Measurements from ENCODE around the gene NOS3.

NOS3 gene

GRCh38 chr7:151009327-151010036 lies 18.7 kb downstream of the NOS3 start:
- Histone ChIP-seq H3K79me2 (ENCODE audit: insufficient read depth, low read length) (no peaks in the 10 kb centered on the region), H3K4me2 (ENCODE audit: insufficient read depth, low read length) (peak overlapping the region; percentile 67), H3K27ac (ENCODE audit: low read length) (peak overlapping the region; percentile 57; the same call in 1 of the 2 replicates), H3K4me1 (ENCODE audit: insufficient read depth, low read length) (peaks cover 25% of the 10 kb centered on the region), H3K9me3 (ENCODE audit: insufficient read depth, low read length, severe bottlenecking) (no peaks in the 10 kb centered on the region), H4K20me1 (ENCODE audit: insufficient read depth, low read length) (no peaks in the 10 kb centered on the region), H3K27me3 (ENCODE audit: insufficient read depth, low read length, poor library complexity) (no peaks in the 10 kb centered on the region), H3K9ac (ENCODE audit: low read depth, low read length) (peak overlapping the region; percentile 72), H3K4me3 (ENCODE audit: low read depth in 1 of 2, low read length in 2 of 2) (peak overlapping the region in 1 of 2 experiments; percentile 59; a peak in 2 of 4 replicates), H3K36me3 (ENCODE audit: insufficient read depth, low read length) (no peaks in the 10 kb centered on the region), H2AFZ (ENCODE audit: low read depth, low read length) (no peak overlapping the region)
- no peak for ATAC-seq (ENCODE audit: insufficient read depth, low read depth)
- no peak for TF ChIP-seq EZH2 (IDR thresholded peaks at IDR 0.05; ENCODE audit: borderline replicate concordance, low read depth, low read length, severe bottlenecking)
- TF ChIP-seq CTCF (IDR thresholded peaks at IDR 0.05; ENCODE audit: borderline replicate concordance, extremely low read depth, low read length, poor library complexity, severe bottlenecking), result peak; percentile 16
- no peak for DNase-seq

GRCh38 chr7:151010037-151010306 lies 19.2 kb downstream of the NOS3 start:
- no peaks in the 10 kb centered on the region for H3K9me3 ChIP-seq (ENCODE audit: insufficient read depth, low read length, severe bottlenecking)
- H3K79me2 ChIP-seq (ENCODE audit: insufficient read depth, low read length), result no peaks in the 10 kb centered on the region
- H3K4me3 ChIP-seq (ENCODE audit: low read depth in 1 of 2, low read length in 2 of 2), result no peak overlapping the region

GRCh38 chr7:151010307-151011096 lies 19.7 kb downstream of the NOS3 start:
- Histone ChIP-seq H2AFZ (ENCODE audit: low read depth, low read length) (no peak overlapping the region), H4K20me1 (ENCODE audit: insufficient read depth, low read length) (no peaks in the 10 kb centered on the region), H3K36me3 (ENCODE audit: insufficient read depth, low read length) (no peaks in the 10 kb centered on the region), H3K79me2 (ENCODE audit: insufficient read depth, low read length) (no peaks in the 10 kb centered on the region), H3K27me3 (ENCODE audit: insufficient read depth, low read length, poor library complexity) (no peaks in the 10 kb centered on the region), H3K9me3 (ENCODE audit: insufficient read depth, low read length, severe bottlenecking) (no peaks in the 10 kb centered on the region), H3K4me1 (ENCODE audit: insufficient read depth, low read length) (peaks cover 25% of the 10 kb centered on the region), H3K9ac (ENCODE audit: low read depth, low read length) (no peak overlapping the region), H3K4me2 (ENCODE audit: insufficient read depth, low read length) (no peak overlapping the region), H3K4me3 (ENCODE audit: low read depth in 1 of 2, low read length in 2 of 2) (no peak overlapping the region), H3K27ac (ENCODE audit: low read length) (no peak overlapping the region)
- DNase-seq (no peak), ATAC-seq (ENCODE audit: insufficient read depth, low read depth) (no peak)
- TF ChIP-seq CTCF (IDR thresholded peaks at IDR 0.05; ENCODE audit: borderline replicate concordance, extremely low read depth, low read length, poor library complexity, severe bottlenecking), result no peak
- no peak for TF ChIP-seq EZH2 (IDR thresholded peaks at IDR 0.05; ENCODE audit: borderline replicate concordance, low read depth, low read length, severe bottlenecking)

More at GRCh38 chr7:151010037-151010306, 19.2 kb downstream of the NOS3 start:
- H3K4me1 ChIP-seq (ENCODE audit: insufficient read depth, low read length), result peaks cover 25% of the 10 kb centered on the region
- H3K27me3 ChIP-seq (ENCODE audit: insufficient read depth, low read length, poor library complexity), result no peaks in the 10 kb centered on the region
- no peaks in the 10 kb centered on the region for H4K20me1 ChIP-seq (ENCODE audit: insufficient read depth, low read length)
- H3K36me3 ChIP-seq (ENCODE audit: insufficient read depth, low read length), result no peaks in the 10 kb centered on the region
- H3K27ac ChIP-seq (ENCODE audit: low read length), result no peak overlapping the region
- DNase-seq, result no peak
- no peak overlapping the region for H3K4me2 ChIP-seq (ENCODE audit: insufficient read depth, low read length)
- H3K9ac ChIP-seq (ENCODE audit: low read depth, low read length), result no peak overlapping the region
- no peak for ATAC-seq (ENCODE audit: insufficient read depth, low read depth)
- no peak overlapping the region for H2AFZ ChIP-seq (ENCODE audit: low read depth, low read length)
- TF ChIP-seq CTCF (IDR thresholded peaks at IDR 0.05; ENCODE audit: borderline replicate concordance, extremely low read depth, low read length, poor library complexity, severe bottlenecking), result no peak
- TF ChIP-seq EZH2 (IDR thresholded peaks at IDR 0.05; ENCODE audit: borderline replicate concordance, low read depth, low read length, severe bottlenecking), result no peak

Data from DND-41 (cell line).